MCF 10A (cell line): ENCODE data around the gene OR2M7. TPM values are rescaled to one million over a fixed set of nuclear protein-coding genes. Genes with fewer than 3 reads are reported as not detected.

Source experiments
- BruUV-seq: library from RNA; stranded (reverse); fragments of 400-500 nt; replicated peaks from 2 replicates; lab custom pipeline; 2021; lab: Mats Ljungman, UMichigan
- CTCF ChIA-PET: fragments of 300-600 bp; sonication (Branson Sonifier 250); formaldehyde crosslinking; extraction: SDS; loops from one replicate; lab custom pipeline; 2021; ENCODE audit warnings: antibody characterized with exemption, inconsistent platforms; lab: Yijun Ruan, JAX
- POLR2A ChIA-PET: fragments of 300-600, 350-650 bp; sonication (Branson Sonifier 250); formaldehyde crosslinking; extraction: SDS; loops from one replicate; lab custom pipeline; 2020; ENCODE audit warnings: antibody characterized with exemption, inconsistent platforms; lab: Yijun Ruan, JAX
- DNase-seq: peaks from one replicate; pipeline ENCODE4 v3.0.0-alpha.2; 2018; ENCODE audit not compliant: unreplicated experiment
- H3K27ac Mint-ChIP-seq: one replicate; pipeline ENCODE4 v1.8.0; 2022; ENCODE audit warnings: mild to moderate bottlenecking, low read depth, mixed read lengths; ENCODE audit not compliant: unreplicated experiment
- H3K27me3 Mint-ChIP-seq: one replicate; pipeline ENCODE4 v1.8.0; 2022; ENCODE audit warnings: mixed read lengths; ENCODE audit not compliant: insufficient read depth, unreplicated experiment
- H3K36me3 Mint-ChIP-seq: one replicate; pipeline ENCODE4 v1.8.0; 2022; ENCODE audit warnings: mild to moderate bottlenecking, moderate library complexity, mixed read lengths; ENCODE audit not compliant: insufficient read depth, unreplicated experiment
- H3K4me1 Mint-ChIP-seq: one replicate; pipeline ENCODE4 v1.8.0; 2022; ENCODE audit warnings: mixed read lengths; ENCODE audit not compliant: insufficient read depth, unreplicated experiment
- H3K4me3 Mint-ChIP-seq: one replicate; pipeline ENCODE4 v1.8.0; 2022; ENCODE audit warnings: mild to moderate bottlenecking, moderate library complexity, mixed read lengths; ENCODE audit not compliant: unreplicated experiment
- H3K9me3 Mint-ChIP-seq: one replicate; pipeline ENCODE4 v1.8.0; 2022; ENCODE audit warnings: mixed read lengths; ENCODE audit not compliant: unreplicated experiment
- intact Hi-C: fragments of 100-400 bp; cut with micrococcal nuclease; formaldehyde crosslinking; loops from 2 replicates; pipeline ENCODE4 v1.14.1; 2022
- total RNA-seq: library from RNA; stranded (reverse); gene quantifications from 2 replicates; pipeline ENCODE4 v1.2.3, GENCODE V29; 2022
- TF ChIP-seq, protein P1 (sequence below): fragments of 200-600 bp; IDR thresholded peaks from one replicate; pipeline ENCODE4 v1.8.0; 2022; ENCODE audit warnings: antibody characterized with exemption, mild to moderate bottlenecking; ENCODE audit not compliant: unreplicated experiment

Gene OR2M7
- total RNA-seq, 1 experiment from 2014 or later, result not detected

- BruUV-seq, result no TSS peak
- Mint-ChIP-seq H3K36me3 (no peaks in the 10 kb centered on the region), H3K9me3 (peaks cover 17% of the 10 kb centered on the region), H3K4me1 (no peaks in the 10 kb centered on the region), H3K27me3 (no peaks in the 10 kb centered on the region), H3K4me3 (no peak within 1 kb of the TSS), H3K27ac (peak within 1 kb of the TSS; percentile 57)
- intact Hi-C loops, result no loop called here
- TF ChIP-seq, protein P1, sequence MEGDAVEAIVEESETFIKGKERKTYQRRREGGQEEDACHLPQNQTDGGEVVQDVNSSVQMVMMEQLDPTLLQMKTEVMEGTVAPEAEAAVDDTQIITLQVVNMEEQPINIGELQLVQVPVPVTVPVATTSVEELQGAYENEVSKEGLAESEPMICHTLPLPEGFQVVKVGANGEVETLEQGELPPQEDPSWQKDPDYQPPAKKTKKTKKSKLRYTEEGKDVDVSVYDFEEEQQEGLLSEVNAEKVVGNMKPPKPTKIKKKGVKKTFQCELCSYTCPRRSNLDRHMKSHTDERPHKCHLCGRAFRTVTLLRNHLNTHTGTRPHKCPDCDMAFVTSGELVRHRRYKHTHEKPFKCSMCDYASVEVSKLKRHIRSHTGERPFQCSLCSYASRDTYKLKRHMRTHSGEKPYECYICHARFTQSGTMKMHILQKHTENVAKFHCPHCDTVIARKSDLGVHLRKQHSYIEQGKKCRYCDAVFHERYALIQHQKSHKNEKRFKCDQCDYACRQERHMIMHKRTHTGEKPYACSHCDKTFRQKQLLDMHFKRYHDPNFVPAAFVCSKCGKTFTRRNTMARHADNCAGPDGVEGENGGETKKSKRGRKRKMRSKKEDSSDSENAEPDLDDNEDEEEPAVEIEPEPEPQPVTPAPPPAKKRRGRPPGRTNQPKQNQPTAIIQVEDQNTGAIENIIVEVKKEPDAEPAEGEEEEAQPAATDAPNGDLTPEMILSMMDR, result no peak
- POLR2A ChIA-PET, result no interaction called here
- DNase-seq, result no peak
- CTCF ChIA-PET, result no interaction called here
Observed at GRCh38 chr1:248361121-248361715, 36.9 kb upstream of the OR2M7 start, which contains the start of gene OR2T4. Gene OR2T4 (plus strand): TSS chr1:248361665. CDS start chr1:248361665, 0 bp downstream.

GRCh38 chr1:248359415-248359814 is 35.0 kb upstream of the OR2M7 start:
- TF ChIP-seq, protein P1, result no peak
- DNase-seq, result no peak
- H3K4me1 Mint-ChIP-seq, result no peaks in the 10 kb centered on the region
- no peaks in the 10 kb centered on the region for H3K27me3 Mint-ChIP-seq
- no peak overlapping the region for H3K4me3 Mint-ChIP-seq
- ChIA-PET POLR2A (no interaction called here), CTCF (interaction anchor here (0.5 to 0.7 kb wide), 2 partner anchors 24 to 338 kb away, joined by 3 to 5 read pairs; no protein-coding TSS in a partner anchor)
- no peak overlapping the region for H3K27ac Mint-ChIP-seq
- H3K9me3 Mint-ChIP-seq, result peaks cover 17% of the 10 kb centered on the region
- intact Hi-C loops, result no loop called here
- no peaks in the 10 kb centered on the region for H3K36me3 Mint-ChIP-seq
- BruUV-seq, result no TSS peak

- Mint-ChIP-seq H3K36me3 (no peaks in the 10 kb centered on the region), H3K9me3 (no peaks in the 10 kb centered on the region), H3K27ac (no peak within 1 kb of the TSS), H3K4me3 (no peak within 1 kb of the TSS), H3K4me1 (peaks cover 9% of the 10 kb centered on the region), H3K27me3 (no peaks in the 10 kb centered on the region)
- CTCF ChIA-PET, result interaction anchor here (1.2 kb wide), 1 partner anchor 19 kb away, joined by 4 read pairs; no protein-coding TSS in a partner anchor
- DNase-seq, result no peak
- BruUV-seq, result no TSS peak
- TF ChIP-seq, protein P1, result no peak
- intact Hi-C loops, result no loop called here
- POLR2A ChIA-PET, result no interaction called here
Observed at GRCh38 chr1:248348475-248348874, 24.1 kb upstream of the OR2M7 start, which contains the start of gene OR14C36. Gene OR14C36 (plus strand): TSS chr1:248348775. CDS start chr1:248348775, 0 bp downstream.

DNA sequence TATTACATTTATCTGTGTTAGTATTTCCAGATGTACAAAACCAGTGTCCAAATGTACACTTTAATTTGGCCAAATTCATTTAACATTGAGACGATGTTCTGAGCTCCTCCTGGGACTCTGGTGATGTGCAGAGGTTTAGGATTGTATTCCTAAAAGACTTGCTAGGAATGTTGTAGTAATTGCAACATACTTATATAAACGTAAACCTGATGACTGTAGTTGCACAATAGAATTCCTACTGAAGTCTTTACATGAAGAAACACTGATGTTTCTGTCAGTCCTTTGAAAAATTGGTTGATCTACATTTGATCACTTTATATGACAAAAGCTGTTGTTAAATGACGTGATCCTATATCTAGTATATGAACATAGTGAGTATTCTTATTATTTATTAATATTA is 19.1 kb upstream of the OR2M7 start:
- Mint-ChIP-seq H3K9me3 (no peaks in the 10 kb centered on the region), H3K36me3 (no peaks in the 10 kb centered on the region), H3K4me1 (peaks cover 17% of the 10 kb centered on the region), H3K27ac (peak overlapping the region; percentile 47), H3K4me3 (no peak overlapping the region), H3K27me3 (no peaks in the 10 kb centered on the region)
- POLR2A ChIA-PET, result interaction anchor here (0.6 to 1.0 kb wide), 6 partner anchors 8 to 402 kb away, joined by 3 read pairs; no protein-coding TSS in a partner anchor
- CTCF ChIA-PET, result interaction anchor here (0.5 to 0.6 kb wide), 2 partner anchors 289 to 352 kb away, joined by 3 read pairs; no protein-coding TSS in a partner anchor
- intact Hi-C loops, result no loop called here
- DNase-seq, result peak; percentile 34
- TF ChIP-seq, protein P1, result no peak
- no TSS peak for BruUV-seq
